DND-41 (cell line): Measurements from ENCODE around the gene ERMAP.
"Not testable (repeated sequence)": the region's sequence is repeated elsewhere in the genome, so short reads cannot be mapped to it uniquely, and the experiment has no call there.

Experiments used
- CTCF ChIP-seq: IDR thresholded peaks from 2 replicates; pipeline ENCODE4 v1.5.1; 2012; ENCODE audit warnings: borderline replicate concordance, low read length, moderate library complexity, mild to moderate bottlenecking; ENCODE audit not compliant: poor library complexity, severe bottlenecking; ENCODE audit errors: extremely low read depth
- EZH2 ChIP-seq: IDR thresholded peaks from 3 replicates; pipeline ENCODE4 v1.6.1; 2012; ENCODE audit warnings: borderline replicate concordance, low read depth, mild to moderate bottlenecking, moderate library complexity, low read length, inconsistent platforms; ENCODE audit not compliant: severe bottlenecking

GRCh38 chr1:42856554-42856953, 39.6 kb downstream of the ERMAP start:
- not testable (repeated sequence) for TF ChIP-seq CTCF, EZH2
